ENCODE results near the gene MLKL. TPM values are rescaled to one million over a fixed set of nuclear protein-coding genes. Genes with fewer than 3 reads are reported as not detected.
A peak's percentile ranks its signal among the peaks of the same experiment; 100 is the strongest.
"Not testable (repeated sequence)": the region's sequence is repeated elsewhere in the genome, so short reads cannot be mapped to it uniquely, and the experiment has no call there.

The MLKL gene
- total RNA-seq, 1 donor from 2014 or later = 0.82 TPM

GRCh38 chr16:74711938-74712337 is 11.3 kb upstream of the MLKL start:
- no peak for DNase-seq (ENCODE audit: low spot score in 2 of 2)
- FAIRE-seq = no peak

GRCh38 chr16:74710401-74710800 is 9.7 kb upstream of the MLKL start:
- FAIRE-seq = no peak
- DNase-seq (ENCODE audit: low spot score in 2 of 2) = no peak

GRCh38 chr16:74709441-74709877 is 8.8 kb upstream of the MLKL start:
- FAIRE-seq (peak; percentile 91), DNase-seq (ENCODE audit: low spot score in 2 of 2) (peak; percentile 72 to 80)

- DNase-seq (ENCODE audit: low spot score in 2 of 2) = peak in 1 of 2 donors; percentile 34
- no peak for FAIRE-seq
Measured at GRCh38 chr16:74700116-74700437, 585 bp downstream of the MLKL start.

GRCh38 chr16:74699666-74700065 is 996 bp downstream of the MLKL start:
- DNase-seq (ENCODE audit: low spot score in 2 of 2) (no peak), FAIRE-seq (no peak)

- DNase-seq (ENCODE audit: low spot score in 2 of 2) (no peak), FAIRE-seq (no peak)
Measured at GRCh38 chr16:74698222-74698621, 2.4 kb downstream of the MLKL start.

- DNase-seq (ENCODE audit: low spot score in 2 of 2) = peak; percentile 82 to 86
- FAIRE-seq = no peak
Measured at GRCh38 chr16:74695450-74696422, 4.9 kb downstream of the MLKL start.

- no peak for FAIRE-seq
- DNase-seq (ENCODE audit: low spot score in 2 of 2) = no peak
Measured at GRCh38 chr16:74691093-74691855, 9.4 kb downstream of the MLKL start.

- DNase-seq (ENCODE audit: low spot score in 2 of 2) = no peak
Measured at GRCh38 chr16:74682556-74682955, 18.1 kb downstream of the MLKL start.

GRCh38 chr16:74680681-74681080 is 20.0 kb downstream of the MLKL start:
- DNase-seq (ENCODE audit: low spot score in 2 of 2) (no peak), FAIRE-seq (no peak)

More at GRCh38 chr16:74682556-74682955, 18.1 kb downstream of the MLKL start:
- no peak for FAIRE-seq

GRCh38 chr16:74679983-74680382 is 20.7 kb downstream of the MLKL start:
- FAIRE-seq = no peak

GRCh38 chr16:74677868-74678267 is 22.8 kb downstream of the MLKL start:
- no peak for DNase-seq (ENCODE audit: low spot score in 2 of 2)
- FAIRE-seq = no peak

More at GRCh38 chr16:74679983-74680382, 20.7 kb downstream of the MLKL start:
- no peak for DNase-seq (ENCODE audit: low spot score in 2 of 2)

- no peak for DNase-seq (ENCODE audit: low spot score in 2 of 2)
- FAIRE-seq = no peak
Measured at GRCh38 chr16:74673876-74674275, 26.8 kb downstream of the MLKL start.

GRCh38 chr16:74668877-74669276 is 31.8 kb downstream of the MLKL start:
- DNase-seq (ENCODE audit: low spot score in 2 of 2); FAIRE-seq: not testable (repeated sequence)

GRCh38 chr16:74667255-74667700 is 33.4 kb downstream of the MLKL start:
- no peak for FAIRE-seq
- peak in 1 of 2 donors; percentile 18 for DNase-seq (ENCODE audit: low spot score in 2 of 2)

- DNase-seq (ENCODE audit: low spot score in 2 of 2) (peak; percentile 94 to 98), FAIRE-seq (peak; percentile 98)
Measured at GRCh38 chr16:74666425-74667254, 34.0 kb downstream of the MLKL start, which contains the start of gene RFWD3. RFWD3 (minus strand) TSS chr16:74666877; CDS start chr16:74661449, 5,428 bp downstream.

- no peak for FAIRE-seq
Measured at GRCh38 chr16:74666010-74666421, 34.6 kb downstream of the MLKL start.

GRCh38 chr16:74661064-74661463 is 39.6 kb downstream of the MLKL start:
- DNase-seq (ENCODE audit: low spot score in 2 of 2) = no peak
- FAIRE-seq = no peak

More at GRCh38 chr16:74666010-74666421, 34.6 kb downstream of the MLKL start:
- DNase-seq (ENCODE audit: low spot score in 2 of 2) = no peak

GRCh38 chr16:74660383-74660782 is 40.3 kb downstream of the MLKL start:
- FAIRE-seq (no peak), DNase-seq (ENCODE audit: low spot score in 2 of 2) (no peak)

- DNase-seq (ENCODE audit: low spot score in 2 of 2) = no peak
- FAIRE-seq = no peak
Measured at GRCh38 chr16:74659041-74659440, 41.6 kb downstream of the MLKL start.
